ENCODE measurements around the gene FXYD6.

DNA sequence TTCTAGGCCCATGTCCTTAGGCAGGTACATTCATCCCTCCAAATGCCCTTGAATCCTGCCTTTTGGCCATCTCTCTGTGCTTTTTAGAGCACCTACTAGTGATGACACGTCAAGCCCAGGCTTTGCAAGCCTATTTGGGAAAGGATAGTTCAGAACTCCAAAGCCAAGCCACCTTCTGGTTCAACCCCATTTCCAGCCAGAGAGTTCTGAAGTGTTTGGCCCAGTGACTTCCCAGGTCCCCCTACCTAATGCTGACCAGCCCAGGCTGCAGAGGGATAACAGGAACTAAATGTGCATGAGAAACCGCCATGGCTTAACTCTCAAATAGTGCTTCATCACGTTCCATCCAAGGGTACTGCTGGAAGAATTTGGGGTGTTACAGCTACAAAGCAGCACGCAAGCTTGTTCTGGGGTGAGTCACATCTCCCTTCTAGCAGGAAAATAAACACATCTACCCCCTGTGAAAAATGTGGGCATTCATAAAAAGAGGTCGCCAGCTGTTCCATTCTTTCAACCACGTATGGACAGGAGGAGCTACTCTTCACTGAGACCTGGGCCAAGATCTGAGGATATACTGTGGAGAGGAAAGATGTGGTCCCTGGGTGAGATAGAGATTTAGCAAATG is 2.0 kb upstream of the FXYD6 start:
- TF ChIP-seq, protein P1, sequence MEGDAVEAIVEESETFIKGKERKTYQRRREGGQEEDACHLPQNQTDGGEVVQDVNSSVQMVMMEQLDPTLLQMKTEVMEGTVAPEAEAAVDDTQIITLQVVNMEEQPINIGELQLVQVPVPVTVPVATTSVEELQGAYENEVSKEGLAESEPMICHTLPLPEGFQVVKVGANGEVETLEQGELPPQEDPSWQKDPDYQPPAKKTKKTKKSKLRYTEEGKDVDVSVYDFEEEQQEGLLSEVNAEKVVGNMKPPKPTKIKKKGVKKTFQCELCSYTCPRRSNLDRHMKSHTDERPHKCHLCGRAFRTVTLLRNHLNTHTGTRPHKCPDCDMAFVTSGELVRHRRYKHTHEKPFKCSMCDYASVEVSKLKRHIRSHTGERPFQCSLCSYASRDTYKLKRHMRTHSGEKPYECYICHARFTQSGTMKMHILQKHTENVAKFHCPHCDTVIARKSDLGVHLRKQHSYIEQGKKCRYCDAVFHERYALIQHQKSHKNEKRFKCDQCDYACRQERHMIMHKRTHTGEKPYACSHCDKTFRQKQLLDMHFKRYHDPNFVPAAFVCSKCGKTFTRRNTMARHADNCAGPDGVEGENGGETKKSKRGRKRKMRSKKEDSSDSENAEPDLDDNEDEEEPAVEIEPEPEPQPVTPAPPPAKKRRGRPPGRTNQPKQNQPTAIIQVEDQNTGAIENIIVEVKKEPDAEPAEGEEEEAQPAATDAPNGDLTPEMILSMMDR (IDR thresholded peaks at IDR 0.05; ENCODE audit: low read length) = no peak
- no peak for TF ChIP-seq EZH2 (optimal IDR thresholded peaks at IDR 0.05; ENCODE audit: low read depth, low read length)
- no peak for TF ChIP-seq EZH2phosphoT487 (IDR thresholded peaks at IDR 0.05; ENCODE audit: low read length)
